ENCODE data around the gene DSG3. TPM values are rescaled to one million over a fixed set of nuclear protein-coding genes. Genes with fewer than 3 reads are reported as not detected.

DSG3 gene
- total RNA-seq, 1 donor from 2014 or later: not detected

GRCh38 chr18:31440787-31441186 lies 6.8 kb upstream of the DSG3 start:
- DNase-seq (ENCODE audit: low read depth, low spot score): no peak

GRCh38 chr18:31441493-31441892 lies 6.0 kb upstream of the DSG3 start:
- DNase-seq (ENCODE audit: low read depth, low spot score): no peak
- Mint-ChIP-seq H3K4me1 (no peaks in the 10 kb centered on the region), H3K4me3 (no peak overlapping the region), H3K27me3 (ENCODE audit: low read depth) (no peaks in the 10 kb centered on the region), H3K36me3 (ENCODE audit: low read depth) (no peaks in the 10 kb centered on the region), H3K9me3 (no peaks in the 10 kb centered on the region), H3K27ac (ENCODE audit: unreplicated experiment) (no peak overlapping the region)
- no peak for TF ChIP-seq CTCF (conservative IDR thresholded peaks at IDR 0.05)

More at GRCh38 chr18:31440787-31441186, 6.8 kb upstream of the DSG3 start:
- H3K4me1 Mint-ChIP-seq: no peaks in the 10 kb centered on the region
- no peak overlapping the region for H3K27ac Mint-ChIP-seq (ENCODE audit: unreplicated experiment)
- TF ChIP-seq CTCF (conservative IDR thresholded peaks at IDR 0.05): no peak
- H3K36me3 Mint-ChIP-seq (ENCODE audit: low read depth): no peaks in the 10 kb centered on the region
- H3K4me3 Mint-ChIP-seq: no peak overlapping the region
- no peaks in the 10 kb centered on the region for H3K9me3 Mint-ChIP-seq
- H3K27me3 Mint-ChIP-seq (ENCODE audit: low read depth): no peaks in the 10 kb centered on the region

- Mint-ChIP-seq H3K27me3 (ENCODE audit: low read depth) (no peaks in the 10 kb centered on the region), H3K9me3 (no peaks in the 10 kb centered on the region), H3K27ac (ENCODE audit: unreplicated experiment) (no peak overlapping the region), H3K36me3 (ENCODE audit: low read depth) (no peaks in the 10 kb centered on the region), H3K4me1 (no peaks in the 10 kb centered on the region), H3K4me3 (no peak overlapping the region)
- no peak for DNase-seq (ENCODE audit: low read depth, low spot score)
- no peak for TF ChIP-seq CTCF (conservative IDR thresholded peaks at IDR 0.05)
These were observed 3.4 kb upstream of the DSG3 start for GRCh38 chr18:31444142-31444541.

GRCh38 chr18:31445908-31446307 lies 1.6 kb upstream of the DSG3 start:
- no peak for DNase-seq (ENCODE audit: low read depth, low spot score)
- Mint-ChIP-seq H3K27ac (ENCODE audit: unreplicated experiment) (no peak overlapping the region), H3K27me3 (ENCODE audit: low read depth) (no peaks in the 10 kb centered on the region), H3K9me3 (no peaks in the 10 kb centered on the region), H3K36me3 (ENCODE audit: low read depth) (no peaks in the 10 kb centered on the region), H3K4me1 (no peaks in the 10 kb centered on the region), H3K4me3 (no peak overlapping the region)
- no peak for TF ChIP-seq CTCF (conservative IDR thresholded peaks at IDR 0.05)

GRCh38 chr18:31446854-31447253 lies 687 bp upstream of the DSG3 start:
- Mint-ChIP-seq H3K4me1 (no peaks in the 10 kb centered on the region), H3K9me3 (no peaks in the 10 kb centered on the region), H3K27me3 (ENCODE audit: low read depth) (no peaks in the 10 kb centered on the region), H3K4me3 (no peak overlapping the region), H3K27ac (ENCODE audit: unreplicated experiment) (no peak overlapping the region), H3K36me3 (ENCODE audit: low read depth) (no peaks in the 10 kb centered on the region)
- TF ChIP-seq CTCF (conservative IDR thresholded peaks at IDR 0.05): no peak
- no peak for DNase-seq (ENCODE audit: low read depth, low spot score)

GRCh38 chr18:31450409-31450808 lies 2.9 kb downstream of the DSG3 start:
- Mint-ChIP-seq H3K4me3 (no peak overlapping the region), H3K4me1 (no peaks in the 10 kb centered on the region), H3K27me3 (ENCODE audit: low read depth) (no peaks in the 10 kb centered on the region), H3K27ac (ENCODE audit: unreplicated experiment) (no peak overlapping the region), H3K9me3 (no peaks in the 10 kb centered on the region), H3K36me3 (ENCODE audit: low read depth) (no peaks in the 10 kb centered on the region)
- DNase-seq (ENCODE audit: low read depth, low spot score): no peak
- TF ChIP-seq CTCF (conservative IDR thresholded peaks at IDR 0.05): no peak
